Measurements from ENCODE around the gene ROS1.

Gene ROS1

GRCh38 chr6:117399126-117399525 lies 26.6 kb downstream of the ROS1 start:
- H3K79me2 ChIP-seq (ENCODE audit: low read length), result no peaks in the 10 kb centered on the region
- TF ChIP-seq EZH2phosphoT487 (IDR thresholded peaks at IDR 0.05; ENCODE audit: low read depth) (no peak), CTCF (IDR thresholded peaks at IDR 0.05; ENCODE audit: low read depth, low read length) (no peak)
- H3K4me2 ChIP-seq (ENCODE audit: low read length), result no peak overlapping the region
- no peaks in the 10 kb centered on the region for H3K27me3 ChIP-seq (ENCODE audit: low read depth, low read length)
- H3K4me1 ChIP-seq (ENCODE audit: low read length), result no peaks in the 10 kb centered on the region
- H2AFZ ChIP-seq (ENCODE audit: low read depth, low read length), result no peak overlapping the region
- H4K20me1 ChIP-seq (ENCODE audit: insufficient read depth, low read length), result no peaks in the 10 kb centered on the region
- H3K4me3 ChIP-seq (ENCODE audit: low read length), result no peak overlapping the region
- no peaks in the 10 kb centered on the region for H3K9me3 ChIP-seq (ENCODE audit: insufficient read depth, low read length)
- no peak overlapping the region for H3K27ac ChIP-seq (ENCODE audit: low read length)
- no peaks in the 10 kb centered on the region for H3K36me3 ChIP-seq (replicated peaks; ENCODE audit: low read depth, low read length)
- no peak overlapping the region for H3K9ac ChIP-seq (ENCODE audit: low read length)

GRCh38 chr6:117397536-117398227 lies 28.1 kb downstream of the ROS1 start:
- Histone ChIP-seq H3K27ac (ENCODE audit: low read length) (no peak overlapping the region), H3K4me2 (ENCODE audit: low read length) (no peak overlapping the region), H4K20me1 (ENCODE audit: insufficient read depth, low read length) (no peaks in the 10 kb centered on the region), H3K79me2 (ENCODE audit: low read length) (no peaks in the 10 kb centered on the region), H3K36me3 (replicated peaks; ENCODE audit: low read depth, low read length) (no peaks in the 10 kb centered on the region), H3K9ac (ENCODE audit: low read length) (no peak overlapping the region), H3K4me1 (ENCODE audit: low read length) (no peaks in the 10 kb centered on the region), H3K9me3 (ENCODE audit: insufficient read depth, low read length) (no peaks in the 10 kb centered on the region), H3K27me3 (ENCODE audit: low read depth, low read length) (no peaks in the 10 kb centered on the region), H3K4me3 (ENCODE audit: low read length) (no peak overlapping the region), H2AFZ (ENCODE audit: low read depth, low read length) (no peak overlapping the region)
- TF ChIP-seq EZH2phosphoT487 (IDR thresholded peaks at IDR 0.05; ENCODE audit: low read depth) (no peak), CTCF (IDR thresholded peaks at IDR 0.05; ENCODE audit: low read depth, low read length) (no peak)

- no peak overlapping the region for H2AFZ ChIP-seq (ENCODE audit: low read depth, low read length)
- H3K4me1 ChIP-seq (ENCODE audit: low read length), result no peaks in the 10 kb centered on the region
- H3K4me2 ChIP-seq (ENCODE audit: low read length), result no peak overlapping the region
- H3K36me3 ChIP-seq (replicated peaks; ENCODE audit: low read depth, low read length), result no peaks in the 10 kb centered on the region
- no peak overlapping the region for H3K9ac ChIP-seq (ENCODE audit: low read length)
- TF ChIP-seq CTCF (IDR thresholded peaks at IDR 0.05; ENCODE audit: low read depth, low read length) (no peak), EZH2phosphoT487 (IDR thresholded peaks at IDR 0.05; ENCODE audit: low read depth) (no peak)
- H3K27ac ChIP-seq (ENCODE audit: low read length), result no peak overlapping the region
- no peaks in the 10 kb centered on the region for H3K79me2 ChIP-seq (ENCODE audit: low read length)
- H3K27me3 ChIP-seq (ENCODE audit: low read depth, low read length), result no peaks in the 10 kb centered on the region
- no peaks in the 10 kb centered on the region for H4K20me1 ChIP-seq (ENCODE audit: insufficient read depth, low read length)
- no peak overlapping the region for H3K4me3 ChIP-seq (ENCODE audit: low read length)
- H3K9me3 ChIP-seq (ENCODE audit: insufficient read depth, low read length), result no peaks in the 10 kb centered on the region
Measured at GRCh38 chr6:117396228-117396627, 29.5 kb downstream of the ROS1 start.

GRCh38 chr6:117395164-117395563 lies 30.6 kb downstream of the ROS1 start:
- H3K79me2 ChIP-seq (ENCODE audit: low read length), result no peaks in the 10 kb centered on the region
- no peaks in the 10 kb centered on the region for H4K20me1 ChIP-seq (ENCODE audit: insufficient read depth, low read length)
- H3K9ac ChIP-seq (ENCODE audit: low read length), result no peak overlapping the region
- H2AFZ ChIP-seq (ENCODE audit: low read depth, low read length), result no peak overlapping the region
- no peak for TF ChIP-seq EZH2phosphoT487 (IDR thresholded peaks at IDR 0.05; ENCODE audit: low read depth)
- no peak for TF ChIP-seq CTCF (IDR thresholded peaks at IDR 0.05; ENCODE audit: low read depth, low read length)
- no peak overlapping the region for H3K4me3 ChIP-seq (ENCODE audit: low read length)
- no peak overlapping the region for H3K27ac ChIP-seq (ENCODE audit: low read length)
- H3K36me3 ChIP-seq (replicated peaks; ENCODE audit: low read depth, low read length), result no peaks in the 10 kb centered on the region
- H3K4me1 ChIP-seq (ENCODE audit: low read length), result no peaks in the 10 kb centered on the region
- H3K9me3 ChIP-seq (ENCODE audit: insufficient read depth, low read length), result no peaks in the 10 kb centered on the region
- H3K27me3 ChIP-seq (ENCODE audit: low read depth, low read length), result no peaks in the 10 kb centered on the region
- no peak overlapping the region for H3K4me2 ChIP-seq (ENCODE audit: low read length)

Measured in OCI-LY3 (cell line).